Esophagus squamous epithelium (tissue), 5 donors: ENCODE data around the gene PCDHA4. TPM values are rescaled to one million over a fixed set of nuclear protein-coding genes. Genes with fewer than 3 reads are reported as not detected.
"Not testable (repeated sequence)": the region's sequence is repeated elsewhere in the genome, so short reads cannot be mapped to it uniquely, and the experiment has no call there.

ENCODE experiments used
- DNase-seq: peaks from one replicate; lab custom pipeline; 2025; lab: John Stamatoyannopoulos, UW
- H3K27ac ChIP-seq, 4 donors: fragments of 200-600 bp; sonication (generic); one replicate each; pipeline ENCODE4 v1.5.1; 2016 to 2019; ENCODE audit warnings: mild to moderate bottlenecking in 1 of 4
- H3K27me3 ChIP-seq, 4 donors: fragments of 200-600 bp; sonication (generic); 1 replicate in 3 of 4; 2 replicates in 1 of 4; pipeline versions ENCODE4 v1.5.1 to v1.6.0; 2017 to 2021; ENCODE audit warnings: antibody characterized with exemption in 1 of 4
- H3K36me3 ChIP-seq, 3 donors: fragments of 200-600 bp; sonication (generic); one replicate each; pipeline ENCODE4 v1.5.1; 2016 to 2019
- H3K4me1 ChIP-seq, 3 donors: fragments of 200-600 bp; sonication (generic); one replicate each; pipeline ENCODE4 v1.5.1; 2017 to 2019
- H3K4me3 ChIP-seq, 4 donors: fragments of 200-600 bp; sonication (generic); 1 replicate in 3 of 4; 2 replicates in 1 of 4; pipeline ENCODE4 v1.5.1; 2016 to 2019; ENCODE audit warnings: mild to moderate bottlenecking in 2 of 4, moderate library complexity in 1 of 4
- H3K9me3 ChIP-seq, 3 donors: fragments of 200-600 bp; sonication (generic); one replicate each; pipeline ENCODE4 v1.5.1; 2016 to 2019
- CTCF ChIP-seq, 6 experiments: fragments of 450-650 bp in 4 of 6; fragments of 200-600 bp in 2 of 6; sonication (generic) in 2 of 6; IDR thresholded peaks; one replicate each; pipeline ENCODE4 v1.5.1; 2016 to 2019; ENCODE audit warnings: antibody characterized with exemption in 6 of 6, mild to moderate bottlenecking in 4 of 6, moderate library complexity in 4 of 6
- POLR2A ChIP-seq, 4 donors: fragments of 450-650 bp; IDR thresholded peaks; one replicate each; pipeline ENCODE4 v1.6.1; 2017; ENCODE audit warnings: antibody characterized with exemption in 4 of 4, mild to moderate bottlenecking in 4 of 4, moderate library complexity in 3 of 4
- WGBS, 2 donors: methylation state at CpG; one replicate each; pipeline ENCODE4 v1.1.5; 2018; 5-methylcytosine and 5-hydroxymethylcytosine counted together
- intact Hi-C: fragments of 100-400 bp; cut with DNase I; formaldehyde crosslinking; loops from one replicate; pipeline ENCODE4 v1.15.0; 2022
- total RNA-seq, 4 donors: library from RNA; depleted of rRNA; stranded (reverse); fragments of >200 nt; gene quantifications; one replicate each; pipeline ENCODE4 v1.1.0, GENCODE V29; 2016
- donor health status: DM: yes; HTN: yes; CAD: no.

PCDHA4 gene
- total RNA-seq, 4 donors from 2014 or later = 0.18 to 0.38 (median 0.27) TPM

- peaks cover 0 to 45% (median 0%) of the 10 kb centered on the region in 4 donors for H3K27me3 ChIP-seq
- H3K9me3 ChIP-seq = peaks cover 0 to 40% (median 32%) of the 10 kb centered on the region in 3 donors
- no peak for DNase-seq
- intact Hi-C loops = no loop called here
- no peak overlapping the region for H3K27ac ChIP-seq
- no peak for TF ChIP-seq POLR2A (IDR thresholded peaks at IDR 0.05)
- no peak for TF ChIP-seq CTCF (IDR thresholded peaks at IDR 0.05)
- no peaks in the 10 kb centered on the region for H3K36me3 ChIP-seq
- no peak overlapping the region for H3K4me3 ChIP-seq
- WGBS, 2 donors = 80 to 93% methylated on average over 1 to 11 of the region's 38 CpGs
- no peaks in the 10 kb centered on the region for H3K4me1 ChIP-seq
Measured at GRCh38 chr5:140823475-140823874, 16.6 kb downstream of the PCDHA4 start.

GRCh38 chr5:140827704-140828361 lies 21.0 kb downstream of the PCDHA4 start, which contains the start of gene PCDHA6:
Gene PCDHA6 (plus strand): TSS chr5:140827960. CDS start chr5:140828092, 132 bp downstream.
- Histone ChIP-seq H3K27me3 (peaks cover 0 to 49% (median 0%) of the 10 kb centered on the region in 4 donors), H3K36me3 (no peaks in the 10 kb centered on the region), H3K27ac (no peak within 1 kb of the TSS), H3K4me3 (peak within 1 kb of the TSS in 1 of 4 donors; percentile 13), H3K9me3 (peaks cover 0 to 41% (median 30%) of the 10 kb centered on the region in 3 donors), H3K4me1 (no peaks in the 10 kb centered on the region)
- TF ChIP-seq POLR2A (IDR thresholded peaks at IDR 0.05) = no peak
- TF ChIP-seq CTCF (IDR thresholded peaks at IDR 0.05) = no peak
- DNase-seq = no peak
- 29 to 33% methylated on average over 20 to 23 of the region's 27 CpGs for WGBS, 2 donors
- intact Hi-C loops = no loop called here

DNA sequence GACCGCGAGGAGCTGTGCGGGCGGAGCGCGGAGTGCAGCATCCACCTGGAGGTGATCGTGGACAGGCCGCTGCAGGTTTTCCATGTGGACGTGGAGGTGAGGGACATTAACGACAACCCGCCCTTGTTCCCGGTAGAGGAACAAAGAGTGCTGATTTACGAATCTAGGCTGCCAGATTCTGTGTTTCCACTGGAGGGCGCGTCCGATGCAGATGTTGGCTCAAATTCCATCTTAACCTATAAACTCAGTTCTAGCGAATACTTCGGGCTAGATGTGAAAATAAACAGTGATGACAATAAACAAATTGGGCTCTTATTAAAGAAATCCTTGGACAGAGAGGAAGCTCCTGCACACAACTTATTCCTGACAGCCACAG lies 21.5 kb downstream of the PCDHA4 start:
- Histone ChIP-seq H3K27me3 (peaks cover 0 to 45% (median 0%) of the 10 kb centered on the region in 4 donors), H3K36me3 (no peaks in the 10 kb centered on the region), H3K4me3 (no peak overlapping the region), H3K9me3 (peaks cover 0 to 36% (median 25%) of the 10 kb centered on the region in 3 donors), H3K27ac (no peak overlapping the region), H3K4me1 (no peaks in the 10 kb centered on the region)
- TF ChIP-seq POLR2A (IDR thresholded peaks at IDR 0.05) (no peak), CTCF (IDR thresholded peaks at IDR 0.05) (no peak)
- intact Hi-C loops = no loop called here
- no peak for DNase-seq
- WGBS, 2 donors = 26 to 41% methylated on average over 10 to 18 of the region's 18 CpGs

DNA sequence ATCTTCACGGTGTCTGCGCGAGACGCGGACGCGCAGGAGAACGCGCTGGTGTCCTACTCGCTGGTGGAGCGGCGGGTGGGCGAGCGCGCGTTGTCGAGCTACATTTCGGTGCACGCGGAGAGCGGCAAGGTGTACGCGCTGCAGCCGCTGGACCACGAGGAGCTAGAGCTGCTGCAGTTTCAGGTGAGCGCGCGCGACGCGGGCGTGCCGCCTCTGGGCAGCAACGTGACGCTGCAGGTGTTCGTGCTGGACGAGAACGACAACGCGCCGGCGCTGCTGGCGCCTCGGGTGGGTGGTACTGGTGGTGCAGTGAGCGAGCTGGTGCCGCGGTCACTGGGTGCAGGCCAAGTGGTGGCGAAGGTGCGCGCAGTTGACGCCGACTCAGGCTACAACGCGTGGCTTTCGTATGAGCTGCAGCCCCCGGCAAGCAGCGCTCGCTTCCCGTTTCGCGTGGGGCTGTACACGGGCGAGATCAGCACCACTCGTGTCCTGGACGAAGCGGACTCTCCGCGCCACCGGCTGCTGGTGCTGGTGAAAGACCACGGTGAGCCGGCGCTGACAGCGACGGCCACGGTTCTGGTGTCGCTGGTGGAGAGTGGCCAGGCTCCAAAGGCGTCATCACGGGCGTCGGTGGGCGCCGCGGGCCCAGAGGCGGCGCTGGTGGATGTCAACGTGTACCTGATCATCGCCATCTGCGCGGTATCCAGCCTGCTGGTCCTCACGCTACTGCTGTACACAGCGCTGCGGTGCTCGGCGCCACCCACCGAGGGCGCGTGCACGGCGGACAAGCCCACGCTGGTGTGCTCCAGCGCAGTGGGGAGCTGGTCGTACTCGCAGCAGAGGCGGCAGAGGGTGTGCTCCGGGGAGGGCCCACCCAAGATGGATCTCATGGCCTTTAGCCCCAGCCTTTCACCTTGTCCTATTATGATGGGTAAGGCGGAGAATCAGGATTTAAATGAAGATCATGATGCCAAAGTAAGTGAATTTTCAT lies 22.9 kb downstream of the PCDHA4 start:
- intact Hi-C loops, H3K27ac ChIP-seq, H3K4me1 ChIP-seq, DNase-seq, H3K4me3 ChIP-seq, H3K36me3 ChIP-seq: not testable (repeated sequence)
- peaks cover 0 to 43% (median 0%) of the 10 kb centered on the region in 4 donors for H3K27me3 ChIP-seq
- peaks cover 0 to 36% (median 24%) of the 10 kb centered on the region in 3 donors for H3K9me3 ChIP-seq
- WGBS, 2 donors = 60 to 63% methylated on average over 12 of the region's 106 CpGs

- Histone ChIP-seq H3K4me3 (peak within 1 kb of the TSS in 1 of 4 donors; percentile 28), H3K27me3 (peaks cover 0 to 36% (median 0%) of the 10 kb centered on the region in 4 donors), H3K4me1 (no peaks in the 10 kb centered on the region), H3K36me3 (no peaks in the 10 kb centered on the region), H3K27ac (no peak within 1 kb of the TSS), H3K9me3 (peaks cover 0 to 46% (median 29%) of the 10 kb centered on the region in 3 donors)
- intact Hi-C loops = no loop called here
- TF ChIP-seq POLR2A (IDR thresholded peaks at IDR 0.05) (no peak), CTCF (IDR thresholded peaks at IDR 0.05) (no peak)
- WGBS, 2 donors = 20 to 25% methylated on average over 8 of the region's 8 CpGs
- DNase-seq = no peak
Measured at GRCh38 chr5:140833993-140834392, 27.1 kb downstream of the PCDHA4 start, which contains the start of gene PCDHA7. Gene PCDHA7 (plus strand): TSS chr5:140834269. CDS start chr5:140834384, 115 bp downstream.

DNA sequence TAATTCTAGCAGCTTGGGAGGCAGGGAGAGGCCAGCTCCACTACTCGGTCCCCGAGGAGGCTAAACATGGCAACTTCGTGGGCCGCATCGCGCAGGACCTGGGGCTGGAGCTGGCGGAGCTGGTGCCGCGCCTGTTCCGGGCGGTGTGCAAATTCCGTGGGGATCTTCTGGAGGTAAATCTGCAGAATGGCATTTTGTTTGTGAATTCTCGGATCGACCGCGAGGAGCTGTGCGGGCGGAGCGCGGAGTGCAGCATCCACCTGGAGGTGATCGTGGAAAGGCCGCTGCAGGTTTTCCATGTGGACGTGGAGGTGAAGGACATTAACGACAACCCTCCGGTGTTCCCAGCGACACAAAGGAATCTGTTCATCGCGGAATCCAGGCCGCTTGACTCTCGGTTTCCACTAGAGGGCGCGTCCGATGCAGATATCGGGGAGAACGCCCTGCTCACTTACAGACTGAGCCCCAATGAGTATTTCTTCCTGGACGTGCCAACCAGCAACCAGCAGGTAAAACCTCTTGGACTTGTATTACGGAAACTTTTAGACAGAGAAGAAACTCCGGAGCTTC lies 27.7 kb downstream of the PCDHA4 start:
- intact Hi-C loops, DNase-seq, H3K27ac ChIP-seq, H3K4me1 ChIP-seq, H3K36me3 ChIP-seq: not testable (repeated sequence)
- WGBS, 2 donors = 21 to 39% methylated on average over 13 to 17 of the region's 38 CpGs
- Histone ChIP-seq H3K9me3 (peaks cover 0 to 40% (median 26%) of the 10 kb centered on the region in 3 donors), H3K4me3 (peak overlapping the region in 1 of 4 donors; percentile 28), H3K27me3 (peaks cover 0 to 38% (median 0%) of the 10 kb centered on the region in 4 donors)
